ENCODE data around the gene CIB2. TPM values are rescaled to one million over a fixed set of nuclear protein-coding genes. Genes with fewer than 3 reads are reported as not detected.

Gene CIB2
- total and polyA plus RNA-seq, 9 donors = 1.7 to 12.4 (median 8.8) TPM

- TF ChIP-seq POLR2A (IDR thresholded peaks at IDR 0.05) = no peak
- no peak overlapping the region for H3K4me3 ChIP-seq
- WGBS, 3 donors = 79 to 83% (median 80%) methylated on average over 8 of the region's 8 CpGs
- no peaks in the 10 kb centered on the region for H3K27me3 ChIP-seq
- no peaks in the 10 kb centered on the region for H3K36me3 ChIP-seq
- H3K27ac ChIP-seq = peak overlapping the region in 1 of 2 donors; percentile 20
- intact Hi-C loops (cut with DNase I) = no loop called here
- no peaks in the 10 kb centered on the region for H3K9me3 ChIP-seq
- peak in 1 of 5 donors; percentile 36 for DNase-seq
- H3K4me1 ChIP-seq (ENCODE audit: insufficient read depth) = peaks cover 3% of the 10 kb centered on the region
Measured at GRCh38 chr15:78080088-78080460, 51.2 kb downstream of the CIB2 start.

DNA sequence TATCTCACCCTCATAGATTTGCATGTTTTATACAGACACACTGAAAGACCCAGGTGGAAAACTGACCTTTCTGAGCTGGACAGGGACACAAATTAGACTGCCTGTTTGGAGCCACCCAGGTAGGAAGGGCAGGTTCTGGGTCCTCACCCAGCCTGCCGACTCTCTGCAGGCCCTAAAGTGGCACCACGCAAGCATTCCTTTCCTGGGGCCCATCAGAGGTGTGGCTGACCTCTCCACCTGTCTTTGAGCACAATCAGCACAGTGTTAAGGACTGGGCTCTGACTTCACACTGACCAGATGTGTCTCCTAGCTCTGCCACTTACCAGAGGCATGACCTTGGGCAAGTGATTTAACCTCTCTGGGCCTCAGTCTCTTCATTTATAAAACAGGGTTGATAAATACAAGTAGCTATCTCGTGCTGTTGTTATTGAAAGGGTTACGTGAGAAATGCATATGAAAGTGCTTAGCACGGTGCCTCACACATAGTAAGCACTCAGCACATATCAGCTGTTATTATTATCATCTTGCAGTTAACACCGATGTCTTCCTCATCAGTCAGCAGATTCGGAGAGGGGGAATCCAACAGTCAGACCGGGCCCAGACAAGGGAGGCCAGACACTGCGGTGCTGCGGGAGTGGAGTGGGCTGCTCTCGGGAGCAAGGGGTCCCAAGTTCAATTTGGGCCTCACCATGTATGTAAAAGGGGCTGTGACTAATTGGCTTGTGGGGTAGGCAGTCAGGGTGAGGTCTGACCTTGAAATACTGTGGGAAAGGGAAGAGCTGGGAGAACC, 51.8 kb downstream of the CIB2 start:
- intact Hi-C loops (cut with DNase I) = loop anchor here in 3 of 4 donors (5.0 to 10.0 kb wide), 3 partner anchors 67 to 75 kb away; no protein-coding TSS in a partner anchor
- Histone ChIP-seq H3K9me3 (no peaks in the 10 kb centered on the region), H3K4me3 (no peak overlapping the region), H3K36me3 (no peaks in the 10 kb centered on the region), H3K27ac (peak overlapping the region in 1 of 2 donors; percentile 20), H3K27me3 (no peaks in the 10 kb centered on the region), H3K4me1 (ENCODE audit: insufficient read depth) (peaks cover 3% of the 10 kb centered on the region)
- 74 to 90% (median 79%) methylated on average over 10 to 11 of the region's 11 CpGs for WGBS, 3 donors
- peak in 1 of 5 donors; percentile 23 for DNase-seq
- TF ChIP-seq CTCF (IDR thresholded peaks at IDR 0.05) (no peak), POLR2A (IDR thresholded peaks at IDR 0.05) (no peak), EP300 (IDR thresholded peaks at IDR 0.05) (no peak)

- H3K27ac ChIP-seq = peak overlapping the region; percentile 42 to 95
Measured at GRCh38 chr15:78077871-78078210, 53.4 kb downstream of the CIB2 start.

DNA sequence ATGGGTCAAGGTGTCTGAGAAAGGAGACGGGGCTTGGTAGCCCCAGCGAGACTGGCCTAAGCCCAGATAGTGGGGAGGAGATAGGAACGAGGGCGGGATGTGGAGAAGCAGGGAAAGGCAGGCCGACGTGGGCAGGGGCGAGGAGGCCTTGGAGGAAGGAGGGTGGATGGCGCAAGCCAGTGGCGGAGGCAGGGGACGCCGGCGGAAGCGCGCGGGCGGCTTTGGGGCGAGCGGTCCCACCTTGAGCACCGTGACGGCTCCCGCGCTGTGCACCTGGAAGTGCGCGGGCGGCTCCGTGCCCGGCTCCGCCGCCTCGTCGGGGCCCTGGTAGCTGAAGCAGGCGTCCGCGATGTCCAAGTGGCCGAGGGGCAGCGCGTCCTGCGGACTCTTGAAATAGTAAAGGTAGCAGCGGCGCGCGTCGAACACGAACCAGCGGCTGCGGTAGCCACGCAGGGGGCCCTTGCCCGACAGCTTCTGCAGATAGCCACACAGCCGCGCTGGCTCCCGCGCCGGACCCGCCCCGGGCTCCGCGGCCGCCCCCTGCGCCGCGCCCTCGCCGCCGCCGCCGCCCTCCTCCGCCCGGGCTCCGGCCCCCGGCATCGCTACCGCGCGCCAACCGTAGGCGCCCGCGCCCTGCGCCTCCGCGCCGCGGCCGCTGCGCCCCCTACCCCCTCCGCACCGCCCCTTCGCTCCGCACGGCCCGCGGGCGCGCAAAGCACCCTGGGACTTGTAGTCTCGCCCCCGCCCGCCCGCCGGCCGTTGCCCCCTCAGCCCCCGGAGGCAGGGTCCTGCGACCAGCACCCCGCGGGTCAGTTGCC, 54.0 kb downstream of the CIB2 start, which contains the start of gene TBC1D2B:
Gene TBC1D2B, minus strand, starts transcription at position 659 of the 818 bp plus-strand sequence. Its CDS starts 59 bp downstream, at position 600.
- Histone ChIP-seq H3K27me3 (no peaks in the 10 kb centered on the region), H3K27ac (peak within 1 kb of the TSS; percentile 93 to 95), H3K36me3 (no peaks in the 10 kb centered on the region), H3K4me3 (peak within 1 kb of the TSS; percentile 82), H3K9me3 (no peaks in the 10 kb centered on the region), H3K4me1 (ENCODE audit: insufficient read depth) (peaks cover 9% of the 10 kb centered on the region)
- TF ChIP-seq POLR2A (IDR thresholded peaks at IDR 0.05) = no peak
- no peak for TF ChIP-seq EP300 (IDR thresholded peaks at IDR 0.05)
- TF ChIP-seq CTCF (IDR thresholded peaks at IDR 0.05) = no peak
- 0 to 1% (median 1%) methylated on average over 72 to 98 of the region's 104 CpGs for WGBS, 3 donors
- peak; percentile 72 to 83 (median 81) for DNase-seq
- intact Hi-C loops (cut with DNase I) = loop anchor here in 3 of 4 donors (5.0 to 10.0 kb wide), 3 partner anchors 65 to 72 kb away; no protein-coding TSS in a partner anchor

More at GRCh38 chr15:78077871-78078210, 53.4 kb downstream of the CIB2 start:
- Histone ChIP-seq H3K36me3 (no peaks in the 10 kb centered on the region), H3K4me1 (ENCODE audit: insufficient read depth) (peaks cover 4% of the 10 kb centered on the region), H3K27me3 (no peaks in the 10 kb centered on the region), H3K4me3 (peak overlapping the region; percentile 82), H3K9me3 (no peaks in the 10 kb centered on the region)
- intact Hi-C loops (cut with DNase I) = loop anchor here in 3 of 4 donors (5.0 to 10.0 kb wide), 3 partner anchors 66 to 73 kb away; no protein-coding TSS in a partner anchor
- TF ChIP-seq EP300 (IDR thresholded peaks at IDR 0.05) (no peak), POLR2A (IDR thresholded peaks at IDR 0.05) (no peak), CTCF (IDR thresholded peaks at IDR 0.05) (no peak)
- DNase-seq = no peak
- WGBS, 3 donors = 6 to 19% (median 12%) methylated on average over 7 of the region's 7 CpGs
